WTC11 (cell line): ENCODE data around the gene SNAI1. TPM values are rescaled to one million over a fixed set of nuclear protein-coding genes. Genes with fewer than 3 reads are reported as not detected.

Experiments used
- ATAC-seq: fragments of 200-7000 bp; cut with Tn5 transposase; 2 replicates; pipeline ENCODE4 v1.10.0; 2021; ENCODE audit warnings: mild to moderate bottlenecking, moderate library complexity
- CTCF ChIA-PET: fragments of 300-600 bp; sonication (Branson Sonifier 250); formaldehyde crosslinking; loops from one replicate; lab custom pipeline; 2021; ENCODE audit warnings: antibody characterized with exemption; lab: Charles Lee
- POLR2A ChIA-PET: fragments of 350-600 bp; sonication (Branson Sonifier 250); formaldehyde crosslinking; loops from one replicate; lab custom pipeline; 2021; ENCODE audit warnings: antibody characterized with exemption; lab: Charles Lee
- DNase-seq: peaks from one replicate; pipeline ENCODE4 v3.0.0; 2021; ENCODE audit warnings: low spot score
- H3K27ac Mint-ChIP-seq: 2 replicates; pipeline ENCODE4 v1.8.0; 2021; ENCODE audit warnings: mixed read lengths
- H3K27me3 Mint-ChIP-seq: 2 replicates; pipeline ENCODE4 v1.8.0; 2021; ENCODE audit warnings: low read depth, mild to moderate bottlenecking, moderate library complexity, mixed read lengths
- H3K36me3 Mint-ChIP-seq: 2 replicates; pipeline ENCODE4 v1.8.0; 2021; ENCODE audit warnings: mixed read lengths
- H3K4me1 Mint-ChIP-seq: 2 replicates; pipeline ENCODE4 v1.8.0; 2022; ENCODE audit warnings: mixed read lengths
- H3K4me3 Mint-ChIP-seq: 2 replicates; pipeline ENCODE4 v1.8.0; 2021; ENCODE audit warnings: mild to moderate bottlenecking, moderate library complexity, mixed read lengths
- H3K9me3 Mint-ChIP-seq: 2 replicates; pipeline ENCODE4 v1.8.0; 2021; ENCODE audit warnings: mixed read lengths
- CREM ChIP-seq: sonication (generic); formaldehyde crosslinking; IDR thresholded peaks from 2 replicates; pipeline ENCODE4 v1.8.1; 2022; ENCODE audit warnings: mild to moderate bottlenecking, missing genetic modification reagents, moderate library complexity
- ELF4 ChIP-seq: sonication (generic); formaldehyde crosslinking; IDR thresholded peaks from 2 replicates; pipeline ENCODE4 v1.8.1; 2022; ENCODE audit warnings: low read depth, mild to moderate bottlenecking, moderate library complexity, missing genetic modification reagents
- ETV6 ChIP-seq: sonication (generic); formaldehyde crosslinking; IDR thresholded peaks from 2 replicates; pipeline ENCODE4 v1.8.1; 2022; ENCODE audit warnings: mild to moderate bottlenecking, missing genetic modification reagents
- FOXJ3 ChIP-seq: sonication (generic); formaldehyde crosslinking; IDR thresholded peaks from 2 replicates; pipeline ENCODE4 v1.9.0; 2021; ENCODE audit warnings: missing genetic modification reagents, mild to moderate bottlenecking, borderline replicate concordance
- ZNF138 ChIP-seq: sonication (generic); formaldehyde crosslinking; conservative IDR thresholded peaks from 2 replicates; pipeline ENCODE4 v1.8.1; 2022; ENCODE audit warnings: mild to moderate bottlenecking, moderate library complexity, missing genetic modification reagents
- ZNF423 ChIP-seq: fragments of 250-450 bp; sonication (Bioruptor Pico); IDR thresholded peaks from 2 replicates; pipeline ENCODE4 v2.1.2; 2022; ENCODE audit warnings: mild to moderate bottlenecking, moderate library complexity
- total RNA-seq: library from RNA; stranded (reverse); gene quantifications from 3 replicates; pipeline ENCODE4 v1.2.3, GENCODE V29; 2021
- TF ChIP-seq, protein P1 (sequence below): fragments of 200-600 bp; IDR thresholded peaks from 2 replicates; pipeline ENCODE4 v1.8.0; 2022; ENCODE audit warnings: antibody characterized with exemption
- TF ChIP-seq, protein P2 (sequence below): fragments of 250-450 bp; sonication (Bioruptor Pico); IDR thresholded peaks from 2 replicates; pipeline ENCODE4 v1.9.0; 2021; ENCODE audit warnings: mild to moderate bottlenecking, borderline replicate concordance
- TF ChIP-seq, protein P3 (sequence below): sonication (generic); formaldehyde crosslinking; IDR thresholded peaks from 2 replicates; pipeline ENCODE4 v1.8.1; 2023; ENCODE audit warnings: mild to moderate bottlenecking, moderate library complexity, missing genetic modification reagents
- TF ChIP-seq, protein P4 (sequence below): sonication (generic); formaldehyde crosslinking; IDR thresholded peaks from 2 replicates; pipeline ENCODE4 v1.8.0; 2022; ENCODE audit warnings: missing genetic modification reagents
- TF ChIP-seq, protein P5 (sequence below): fragments of 250-450 bp; sonication (Bioruptor Pico); IDR thresholded peaks from 2 replicates; pipeline ENCODE4 v1.9.0; 2021; ENCODE audit warnings: mild to moderate bottlenecking
- TF ChIP-seq, protein P6 (sequence below): sonication (generic); formaldehyde crosslinking; IDR thresholded peaks from 2 replicates; pipeline ENCODE4 v1.8.0; 2023; ENCODE audit warnings: mild to moderate bottlenecking, missing genetic modification reagents
- TF ChIP-seq, protein P7 (sequence below): fragments of 250-450 bp; sonication (Bioruptor Pico); IDR thresholded peaks from 2 replicates; pipeline ENCODE4 v1.9.0; 2021; ENCODE audit warnings: moderate library complexity, mild to moderate bottlenecking, inconsistent platforms, borderline replicate concordance
- TF ChIP-seq, protein P8 (sequence below): sonication (generic); formaldehyde crosslinking; IDR thresholded peaks from 2 replicates; pipeline ENCODE4 v1.8.0; 2022; ENCODE audit warnings: mild to moderate bottlenecking, missing genetic modification reagents

The SNAI1 gene
- total RNA-seq, 1 experiment from 2014 or later, result 7.9 TPM

DNA sequence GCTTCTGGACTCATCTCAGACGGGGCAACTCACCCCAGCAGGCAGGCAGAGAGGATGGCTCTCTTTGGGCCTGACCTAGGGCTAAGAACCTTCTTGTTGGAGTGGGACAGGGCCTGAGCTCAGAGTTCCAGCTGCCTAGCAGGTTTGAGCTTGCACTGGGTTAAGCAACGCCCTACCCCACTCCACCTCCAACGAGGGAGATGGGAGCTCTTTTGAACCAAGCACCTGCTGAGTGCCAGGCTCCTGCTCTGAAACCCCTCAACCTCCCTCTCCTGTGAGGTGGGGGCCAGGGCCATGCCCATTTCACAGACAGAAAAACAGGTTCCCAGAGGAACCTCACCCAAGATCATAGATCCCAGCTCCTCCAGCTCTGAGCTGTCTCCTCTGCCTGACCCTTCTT is 54.3 kb downstream of the SNAI1 start (continued):
- TF ChIP-seq, protein P1, sequence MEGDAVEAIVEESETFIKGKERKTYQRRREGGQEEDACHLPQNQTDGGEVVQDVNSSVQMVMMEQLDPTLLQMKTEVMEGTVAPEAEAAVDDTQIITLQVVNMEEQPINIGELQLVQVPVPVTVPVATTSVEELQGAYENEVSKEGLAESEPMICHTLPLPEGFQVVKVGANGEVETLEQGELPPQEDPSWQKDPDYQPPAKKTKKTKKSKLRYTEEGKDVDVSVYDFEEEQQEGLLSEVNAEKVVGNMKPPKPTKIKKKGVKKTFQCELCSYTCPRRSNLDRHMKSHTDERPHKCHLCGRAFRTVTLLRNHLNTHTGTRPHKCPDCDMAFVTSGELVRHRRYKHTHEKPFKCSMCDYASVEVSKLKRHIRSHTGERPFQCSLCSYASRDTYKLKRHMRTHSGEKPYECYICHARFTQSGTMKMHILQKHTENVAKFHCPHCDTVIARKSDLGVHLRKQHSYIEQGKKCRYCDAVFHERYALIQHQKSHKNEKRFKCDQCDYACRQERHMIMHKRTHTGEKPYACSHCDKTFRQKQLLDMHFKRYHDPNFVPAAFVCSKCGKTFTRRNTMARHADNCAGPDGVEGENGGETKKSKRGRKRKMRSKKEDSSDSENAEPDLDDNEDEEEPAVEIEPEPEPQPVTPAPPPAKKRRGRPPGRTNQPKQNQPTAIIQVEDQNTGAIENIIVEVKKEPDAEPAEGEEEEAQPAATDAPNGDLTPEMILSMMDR, result no peak
- TF ChIP-seq ETV6 (CRISPR knock-in tag) (no peak), FOXJ3 (CRISPR knock-in tag) (no peak), ELF4 (CRISPR knock-in tag) (no peak)
- TF ChIP-seq, protein P2, sequence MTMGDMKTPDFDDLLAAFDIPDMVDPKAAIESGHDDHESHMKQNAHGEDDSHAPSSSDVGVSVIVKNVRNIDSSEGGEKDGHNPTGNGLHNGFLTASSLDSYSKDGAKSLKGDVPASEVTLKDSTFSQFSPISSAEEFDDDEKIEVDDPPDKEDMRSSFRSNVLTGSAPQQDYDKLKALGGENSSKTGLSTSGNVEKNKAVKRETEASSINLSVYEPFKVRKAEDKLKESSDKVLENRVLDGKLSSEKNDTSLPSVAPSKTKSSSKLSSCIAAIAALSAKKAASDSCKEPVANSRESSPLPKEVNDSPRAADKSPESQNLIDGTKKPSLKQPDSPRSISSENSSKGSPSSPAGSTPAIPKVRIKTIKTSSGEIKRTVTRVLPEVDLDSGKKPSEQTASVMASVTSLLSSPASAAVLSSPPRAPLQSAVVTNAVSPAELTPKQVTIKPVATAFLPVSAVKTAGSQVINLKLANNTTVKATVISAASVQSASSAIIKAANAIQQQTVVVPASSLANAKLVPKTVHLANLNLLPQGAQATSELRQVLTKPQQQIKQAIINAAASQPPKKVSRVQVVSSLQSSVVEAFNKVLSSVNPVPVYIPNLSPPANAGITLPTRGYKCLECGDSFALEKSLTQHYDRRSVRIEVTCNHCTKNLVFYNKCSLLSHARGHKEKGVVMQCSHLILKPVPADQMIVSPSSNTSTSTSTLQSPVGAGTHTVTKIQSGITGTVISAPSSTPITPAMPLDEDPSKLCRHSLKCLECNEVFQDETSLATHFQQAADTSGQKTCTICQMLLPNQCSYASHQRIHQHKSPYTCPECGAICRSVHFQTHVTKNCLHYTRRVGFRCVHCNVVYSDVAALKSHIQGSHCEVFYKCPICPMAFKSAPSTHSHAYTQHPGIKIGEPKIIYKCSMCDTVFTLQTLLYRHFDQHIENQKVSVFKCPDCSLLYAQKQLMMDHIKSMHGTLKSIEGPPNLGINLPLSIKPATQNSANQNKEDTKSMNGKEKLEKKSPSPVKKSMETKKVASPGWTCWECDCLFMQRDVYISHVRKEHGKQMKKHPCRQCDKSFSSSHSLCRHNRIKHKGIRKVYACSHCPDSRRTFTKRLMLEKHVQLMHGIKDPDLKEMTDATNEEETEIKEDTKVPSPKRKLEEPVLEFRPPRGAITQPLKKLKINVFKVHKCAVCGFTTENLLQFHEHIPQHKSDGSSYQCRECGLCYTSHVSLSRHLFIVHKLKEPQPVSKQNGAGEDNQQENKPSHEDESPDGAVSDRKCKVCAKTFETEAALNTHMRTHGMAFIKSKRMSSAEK, result no peak
- TF ChIP-seq, protein P3, sequence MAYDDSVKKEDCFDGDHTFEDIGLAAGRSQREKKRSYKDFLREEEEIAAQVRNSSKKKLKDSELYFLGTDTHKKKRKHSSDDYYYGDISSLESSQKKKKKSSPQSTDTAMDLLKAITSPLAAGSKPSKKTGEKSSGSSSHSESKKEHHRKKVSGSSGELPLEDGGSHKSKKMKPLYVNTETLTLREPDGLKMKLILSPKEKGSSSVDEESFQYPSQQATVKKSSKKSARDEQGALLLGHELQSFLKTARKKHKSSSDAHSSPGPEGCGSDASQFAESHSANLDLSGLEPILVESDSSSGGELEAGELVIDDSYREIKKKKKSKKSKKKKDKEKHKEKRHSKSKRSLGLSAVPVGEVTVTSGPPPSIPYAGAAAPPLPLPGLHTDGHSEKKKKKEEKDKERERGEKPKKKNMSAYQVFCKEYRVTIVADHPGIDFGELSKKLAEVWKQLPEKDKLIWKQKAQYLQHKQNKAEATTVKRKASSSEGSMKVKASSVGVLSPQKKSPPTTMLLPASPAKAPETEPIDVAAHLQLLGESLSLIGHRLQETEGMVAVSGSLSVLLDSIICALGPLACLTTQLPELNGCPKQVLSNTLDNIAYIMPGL (CRISPR knock-in tag), result no peak
- TF ChIP-seq, protein P4, sequence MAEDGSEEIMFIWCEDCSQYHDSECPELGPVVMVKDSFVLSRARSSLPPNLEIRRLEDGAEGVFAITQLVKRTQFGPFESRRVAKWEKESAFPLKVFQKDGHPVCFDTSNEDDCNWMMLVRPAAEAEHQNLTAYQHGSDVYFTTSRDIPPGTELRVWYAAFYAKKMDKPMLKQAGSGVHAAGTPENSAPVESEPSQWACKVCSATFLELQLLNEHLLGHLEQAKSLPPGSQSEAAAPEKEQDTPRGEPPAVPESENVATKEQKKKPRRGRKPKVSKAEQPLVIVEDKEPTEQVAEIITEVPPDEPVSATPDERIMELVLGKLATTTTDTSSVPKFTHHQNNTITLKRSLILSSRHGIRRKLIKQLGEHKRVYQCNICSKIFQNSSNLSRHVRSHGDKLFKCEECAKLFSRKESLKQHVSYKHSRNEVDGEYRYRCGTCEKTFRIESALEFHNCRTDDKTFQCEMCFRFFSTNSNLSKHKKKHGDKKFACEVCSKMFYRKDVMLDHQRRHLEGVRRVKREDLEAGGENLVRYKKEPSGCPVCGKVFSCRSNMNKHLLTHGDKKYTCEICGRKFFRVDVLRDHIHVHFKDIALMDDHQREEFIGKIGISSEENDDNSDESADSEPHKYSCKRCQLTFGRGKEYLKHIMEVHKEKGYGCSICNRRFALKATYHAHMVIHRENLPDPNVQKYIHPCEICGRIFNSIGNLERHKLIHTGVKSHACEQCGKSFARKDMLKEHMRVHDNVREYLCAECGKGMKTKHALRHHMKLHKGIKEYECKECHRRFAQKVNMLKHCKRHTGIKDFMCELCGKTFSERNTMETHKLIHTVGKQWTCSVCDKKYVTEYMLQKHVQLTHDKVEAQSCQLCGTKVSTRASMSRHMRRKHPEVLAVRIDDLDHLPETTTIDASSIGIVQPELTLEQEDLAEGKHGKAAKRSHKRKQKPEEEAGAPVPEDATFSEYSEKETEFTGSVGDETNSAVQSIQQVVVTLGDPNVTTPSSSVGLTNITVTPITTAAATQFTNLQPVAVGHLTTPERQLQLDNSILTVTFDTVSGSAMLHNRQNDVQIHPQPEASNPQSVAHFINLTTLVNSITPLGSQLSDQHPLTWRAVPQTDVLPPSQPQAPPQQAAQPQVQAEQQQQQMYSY (CRISPR knock-in tag), result no peak
- TF ChIP-seq, protein P5, sequence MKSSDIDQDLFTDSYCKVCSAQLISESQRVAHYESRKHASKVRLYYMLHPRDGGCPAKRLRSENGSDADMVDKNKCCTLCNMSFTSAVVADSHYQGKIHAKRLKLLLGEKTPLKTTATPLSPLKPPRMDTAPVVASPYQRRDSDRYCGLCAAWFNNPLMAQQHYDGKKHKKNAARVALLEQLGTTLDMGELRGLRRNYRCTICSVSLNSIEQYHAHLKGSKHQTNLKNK (CRISPR knock-in tag), result no peak
- TF ChIP-seq, protein P6, sequence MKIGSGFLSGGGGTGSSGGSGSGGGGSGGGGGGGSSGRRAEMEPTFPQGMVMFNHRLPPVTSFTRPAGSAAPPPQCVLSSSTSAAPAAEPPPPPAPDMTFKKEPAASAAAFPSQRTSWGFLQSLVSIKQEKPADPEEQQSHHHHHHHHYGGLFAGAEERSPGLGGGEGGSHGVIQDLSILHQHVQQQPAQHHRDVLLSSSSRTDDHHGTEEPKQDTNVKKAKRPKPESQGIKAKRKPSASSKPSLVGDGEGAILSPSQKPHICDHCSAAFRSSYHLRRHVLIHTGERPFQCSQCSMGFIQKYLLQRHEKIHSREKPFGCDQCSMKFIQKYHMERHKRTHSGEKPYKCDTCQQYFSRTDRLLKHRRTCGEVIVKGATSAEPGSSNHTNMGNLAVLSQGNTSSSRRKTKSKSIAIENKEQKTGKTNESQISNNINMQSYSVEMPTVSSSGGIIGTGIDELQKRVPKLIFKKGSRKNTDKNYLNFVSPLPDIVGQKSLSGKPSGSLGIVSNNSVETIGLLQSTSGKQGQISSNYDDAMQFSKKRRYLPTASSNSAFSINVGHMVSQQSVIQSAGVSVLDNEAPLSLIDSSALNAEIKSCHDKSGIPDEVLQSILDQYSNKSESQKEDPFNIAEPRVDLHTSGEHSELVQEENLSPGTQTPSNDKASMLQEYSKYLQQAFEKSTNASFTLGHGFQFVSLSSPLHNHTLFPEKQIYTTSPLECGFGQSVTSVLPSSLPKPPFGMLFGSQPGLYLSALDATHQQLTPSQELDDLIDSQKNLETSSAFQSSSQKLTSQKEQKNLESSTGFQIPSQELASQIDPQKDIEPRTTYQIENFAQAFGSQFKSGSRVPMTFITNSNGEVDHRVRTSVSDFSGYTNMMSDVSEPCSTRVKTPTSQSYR (CRISPR knock-in tag), result no peak

DNA sequence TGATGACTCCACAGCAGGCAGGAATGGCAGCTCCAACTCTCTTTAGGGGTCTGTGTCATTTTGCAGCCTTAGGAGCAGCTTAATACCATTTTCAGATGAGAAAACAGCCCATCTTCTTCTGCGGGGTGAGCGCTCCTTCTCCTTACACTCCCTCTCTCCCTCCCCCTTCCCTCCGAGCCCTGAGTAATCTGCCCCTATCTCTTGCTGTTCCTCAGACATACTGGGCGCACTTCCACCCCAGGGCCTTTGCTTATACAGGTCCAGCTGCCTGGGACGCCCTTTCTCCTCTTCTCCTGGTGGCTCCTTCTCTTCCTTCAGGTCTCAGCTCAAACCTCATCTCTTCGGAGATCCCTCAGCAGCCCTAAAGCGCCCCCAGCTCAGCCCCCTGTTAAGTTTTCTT is 54.8 kb downstream of the SNAI1 start:
- Mint-ChIP-seq H3K27me3 (no peaks in the 10 kb centered on the region), H3K36me3 (no peaks in the 10 kb centered on the region), H3K4me1 (peaks cover 18% of the 10 kb centered on the region), H3K9me3 (no peaks in the 10 kb centered on the region), H3K27ac (no peak overlapping the region), H3K4me3 (no peak overlapping the region)
- ChIA-PET CTCF (interaction anchor here (0.8 to 5.0 kb wide), 5 partner anchors 9 to 142 kb away, joined by 3 to 21 read pairs (median 5); no protein-coding TSS in a partner anchor), POLR2A (interaction anchor here (0.6 to 0.7 kb wide), 2 partner anchors 24 to 66 kb away, joined by 3 read pairs; no protein-coding TSS in a partner anchor)
- ATAC-seq (no peak), DNase-seq (no peak)
- TF ChIP-seq CREM (CRISPR knock-in tag), result no peak
- no peak for TF ChIP-seq ZNF138 (CRISPR knock-in tag)
- TF ChIP-seq, protein P7, sequence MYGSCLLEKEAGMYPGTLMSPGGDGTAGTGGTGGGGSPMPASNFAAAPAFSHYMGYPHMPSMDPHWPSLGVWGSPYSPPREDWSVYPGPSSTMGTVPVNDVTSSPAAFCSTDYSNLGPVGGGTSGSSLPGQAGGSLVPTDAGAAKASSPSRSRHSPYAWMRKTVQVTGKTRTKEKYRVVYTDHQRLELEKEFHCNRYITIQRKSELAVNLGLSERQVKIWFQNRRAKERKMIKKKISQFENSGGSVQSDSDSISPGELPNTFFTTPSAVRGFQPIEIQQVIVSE (CRISPR knock-in tag), result no peak
- no peak for TF ChIP-seq ZNF423
- TF ChIP-seq, protein P8, sequence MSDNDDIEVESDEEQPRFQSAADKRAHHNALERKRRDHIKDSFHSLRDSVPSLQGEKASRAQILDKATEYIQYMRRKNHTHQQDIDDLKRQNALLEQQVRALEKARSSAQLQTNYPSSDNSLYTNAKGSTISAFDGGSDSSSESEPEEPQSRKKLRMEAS (CRISPR knock-in tag), result no peak
- TF ChIP-seq, protein P2, result no peak
